ENCODE results near the gene MCM5.
"Not testable (repeated sequence)": the region's sequence is repeated elsewhere in the genome, so short reads cannot be mapped to it uniquely, and the experiment has no call there.

MCM5 gene

DNA sequence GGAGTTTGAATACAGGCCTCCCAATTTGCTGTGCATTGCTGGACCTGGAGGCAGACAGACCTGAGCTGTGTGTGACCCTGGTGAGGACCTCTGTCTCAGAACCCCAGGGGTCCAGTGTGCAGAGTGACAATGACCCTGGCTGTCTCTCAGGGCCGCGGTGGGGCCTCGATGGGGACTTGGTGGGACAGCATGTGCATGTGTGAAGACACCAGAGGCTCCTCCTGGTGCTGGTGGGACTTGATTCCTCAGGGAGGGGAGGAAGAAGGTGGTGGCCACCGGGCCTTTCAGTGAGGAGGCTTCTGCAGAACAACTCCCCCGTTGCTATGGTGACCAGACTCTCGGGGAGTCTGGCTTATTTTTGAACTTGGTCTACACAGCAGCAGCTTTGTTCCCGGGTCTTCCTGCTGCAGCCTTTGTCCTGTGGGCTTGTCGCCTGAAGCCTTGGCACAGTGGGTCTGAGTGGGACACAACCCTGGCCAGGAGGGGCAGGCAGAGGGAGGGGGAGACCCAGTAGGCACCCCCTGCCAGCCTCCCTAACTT lies 35.3 kb downstream of the MCM5 start:
- DNase-seq = no peak

DNA sequence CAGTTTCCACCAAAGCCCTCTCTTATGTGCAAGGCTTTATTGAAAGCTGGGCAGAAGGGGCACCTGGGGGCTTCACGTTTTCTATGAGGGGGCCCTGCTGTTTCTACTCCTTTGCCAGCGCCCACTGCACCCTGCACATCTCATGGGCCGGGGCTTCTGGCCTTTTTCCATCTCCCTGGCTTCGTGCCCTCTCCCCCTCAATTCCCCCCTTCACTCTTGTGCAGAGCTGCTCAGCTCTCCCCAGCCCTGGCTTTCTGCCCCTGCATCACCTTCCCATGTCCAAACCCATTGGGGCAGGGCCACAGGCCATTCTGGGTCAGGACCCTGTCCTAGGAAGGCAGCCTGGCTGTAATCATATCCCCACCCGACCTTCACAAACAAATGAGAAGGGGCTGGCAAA lies 36.5 kb downstream of the MCM5 start:
- DNase-seq = no peak

DNA sequence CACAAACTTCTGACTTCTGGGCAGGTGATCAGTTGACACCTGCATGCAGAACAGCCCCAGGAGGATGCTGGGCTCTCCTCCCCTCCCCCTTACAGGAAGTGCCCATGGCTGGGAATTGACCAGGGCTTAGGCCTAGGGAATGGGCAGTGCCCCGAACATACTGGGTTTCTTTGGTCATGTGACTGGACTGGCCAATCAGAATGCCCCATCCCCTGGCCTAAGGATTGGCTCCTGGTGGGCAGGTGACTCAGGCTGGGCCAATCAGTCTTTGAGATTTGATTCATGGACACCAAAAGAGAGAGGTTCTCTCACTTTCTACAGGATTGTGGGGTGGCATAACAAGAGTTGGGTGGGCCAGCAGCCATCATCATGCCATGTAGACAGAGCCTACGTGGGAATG lies 37.1 kb downstream of the MCM5 start:
- peak; percentile 53 for DNase-seq

DNA sequence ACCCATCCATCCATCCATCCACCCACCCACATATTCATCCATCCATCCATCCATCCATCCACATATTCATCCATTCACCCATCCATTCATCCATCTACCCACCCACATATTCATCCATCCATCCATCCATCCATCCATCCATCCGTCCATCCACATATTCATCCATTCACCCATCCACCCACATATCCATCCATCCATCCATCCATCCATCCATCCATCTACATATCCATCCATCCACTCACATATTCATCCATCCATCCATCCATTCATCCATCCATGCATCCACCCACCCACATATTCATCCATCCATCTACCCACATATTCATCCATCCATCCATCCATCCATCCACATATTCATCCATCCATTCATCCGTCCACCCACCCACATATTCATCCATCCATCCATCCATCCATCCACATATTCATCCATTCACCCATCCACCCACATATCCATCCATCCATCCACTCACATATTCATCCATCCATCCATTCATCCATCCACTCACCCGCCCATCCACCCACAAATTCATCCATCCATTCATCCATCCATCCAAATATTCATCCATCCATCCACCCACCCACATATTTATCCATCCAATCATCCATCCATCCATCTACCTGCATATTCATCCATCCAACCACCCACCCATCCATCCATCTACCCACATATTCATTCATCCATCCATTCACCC lies 38.9 kb downstream of the MCM5 start:
- DNase-seq = not testable (repeated sequence)

DNA sequence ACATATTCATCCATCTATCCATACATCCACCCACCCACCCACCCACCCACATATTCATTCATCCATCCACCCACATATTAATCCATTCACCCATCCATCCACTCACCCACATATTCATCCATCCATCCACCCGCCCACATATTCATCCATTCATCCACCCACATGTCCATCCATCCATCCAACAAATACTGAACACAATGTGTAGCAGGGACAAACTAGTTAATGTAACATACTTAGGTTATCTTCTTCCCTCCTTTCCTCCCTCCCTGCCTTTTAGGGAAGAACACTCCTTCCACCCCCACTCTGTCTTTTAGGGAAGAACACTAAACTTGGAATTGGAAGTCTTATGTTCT lies 39.4 kb downstream of the MCM5 start:
- no peak for DNase-seq

DNA sequence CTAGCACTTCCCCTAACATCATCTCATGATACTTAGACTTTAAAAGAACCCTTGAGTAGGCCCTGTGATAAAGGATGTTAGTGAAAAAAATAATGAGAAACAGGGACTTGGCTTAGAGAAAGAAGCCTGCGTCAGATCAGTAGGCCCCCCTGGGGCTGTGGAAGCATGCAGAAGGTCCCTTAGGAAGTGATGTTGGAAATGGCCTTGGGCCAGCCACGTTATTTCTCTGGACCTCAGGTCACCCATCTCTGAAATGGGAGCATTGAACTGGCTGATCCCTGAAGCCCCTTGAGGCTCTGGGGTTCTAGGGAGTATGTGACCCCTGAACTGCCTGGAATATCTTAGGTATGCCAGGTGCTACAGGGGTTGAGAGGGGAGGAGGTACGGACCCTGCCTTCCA lies 40.2 kb downstream of the MCM5 start:
- DNase-seq = no peak

DNA sequence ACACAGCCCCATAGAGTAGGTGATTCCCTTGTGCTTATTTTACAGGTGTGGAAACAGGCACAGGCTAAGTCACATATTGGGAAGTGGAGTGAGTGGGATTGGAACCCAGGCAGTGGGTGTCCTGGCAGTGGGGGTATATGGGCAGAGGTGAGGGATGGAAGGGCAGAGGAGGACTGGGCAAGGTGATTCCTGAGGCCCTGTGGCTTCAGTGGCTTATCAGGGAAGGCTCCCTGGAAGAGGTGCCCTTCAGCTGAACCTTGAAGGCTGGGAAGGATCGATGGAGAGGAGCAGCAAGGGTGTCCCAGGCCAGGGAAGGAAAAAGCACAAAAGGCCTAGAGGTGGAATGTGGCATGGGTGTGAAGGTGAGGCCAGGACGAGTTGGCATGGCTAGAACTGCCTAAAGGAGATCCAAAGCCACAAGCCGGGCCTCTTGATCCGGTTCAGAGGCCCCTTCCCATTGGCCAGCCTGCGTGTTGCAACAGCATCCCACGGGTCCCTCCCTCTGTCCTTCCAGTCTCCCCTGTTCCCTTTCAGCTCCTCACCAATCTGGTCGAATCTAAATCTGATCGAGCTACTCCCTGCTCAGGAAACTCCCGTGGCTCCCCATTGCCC lies 41.7 kb downstream of the MCM5 start:
- DNase-seq = no peak

DNA sequence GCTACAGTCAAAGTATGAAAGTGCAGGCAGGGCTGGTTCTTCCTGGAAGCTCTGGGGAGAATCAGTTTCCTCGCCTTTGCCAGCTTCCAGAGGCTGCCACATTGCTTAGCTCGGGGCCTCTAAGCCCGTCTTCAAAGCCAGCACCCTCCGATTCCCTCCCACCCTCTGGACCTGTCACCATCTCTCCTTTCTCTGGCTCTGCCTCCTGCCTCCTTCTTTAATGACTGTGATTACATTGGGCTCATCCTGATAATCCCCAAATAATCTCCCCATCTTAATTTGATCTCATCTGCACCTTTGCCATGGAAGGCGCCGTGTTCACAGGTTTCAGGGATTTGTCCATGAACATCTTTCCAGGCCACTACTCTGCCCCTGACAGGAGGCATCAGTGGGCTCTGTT lies 42.5 kb downstream of the MCM5 start:
- no peak for DNase-seq

DNA sequence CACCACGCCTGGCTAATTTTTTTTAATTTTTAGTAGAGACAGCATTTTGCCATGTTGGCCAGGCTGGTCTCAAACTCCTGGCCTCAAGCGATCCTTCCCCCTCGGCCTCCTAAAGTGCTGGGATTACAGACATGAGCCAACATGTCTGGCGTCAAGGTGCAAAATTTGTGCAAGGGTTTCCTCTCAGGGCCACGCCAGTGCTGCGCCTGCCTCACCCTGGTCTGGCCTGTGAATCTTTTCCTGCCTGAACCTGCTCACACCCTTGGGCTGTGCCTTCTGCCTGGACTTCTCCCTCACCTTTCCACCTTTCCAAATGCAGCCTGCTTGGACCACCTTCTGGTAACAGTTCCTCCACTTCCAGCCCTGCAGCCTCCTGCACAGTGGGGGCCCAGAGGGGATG lies 43.4 kb downstream of the MCM5 start:
- DNase-seq = no peak

DNA sequence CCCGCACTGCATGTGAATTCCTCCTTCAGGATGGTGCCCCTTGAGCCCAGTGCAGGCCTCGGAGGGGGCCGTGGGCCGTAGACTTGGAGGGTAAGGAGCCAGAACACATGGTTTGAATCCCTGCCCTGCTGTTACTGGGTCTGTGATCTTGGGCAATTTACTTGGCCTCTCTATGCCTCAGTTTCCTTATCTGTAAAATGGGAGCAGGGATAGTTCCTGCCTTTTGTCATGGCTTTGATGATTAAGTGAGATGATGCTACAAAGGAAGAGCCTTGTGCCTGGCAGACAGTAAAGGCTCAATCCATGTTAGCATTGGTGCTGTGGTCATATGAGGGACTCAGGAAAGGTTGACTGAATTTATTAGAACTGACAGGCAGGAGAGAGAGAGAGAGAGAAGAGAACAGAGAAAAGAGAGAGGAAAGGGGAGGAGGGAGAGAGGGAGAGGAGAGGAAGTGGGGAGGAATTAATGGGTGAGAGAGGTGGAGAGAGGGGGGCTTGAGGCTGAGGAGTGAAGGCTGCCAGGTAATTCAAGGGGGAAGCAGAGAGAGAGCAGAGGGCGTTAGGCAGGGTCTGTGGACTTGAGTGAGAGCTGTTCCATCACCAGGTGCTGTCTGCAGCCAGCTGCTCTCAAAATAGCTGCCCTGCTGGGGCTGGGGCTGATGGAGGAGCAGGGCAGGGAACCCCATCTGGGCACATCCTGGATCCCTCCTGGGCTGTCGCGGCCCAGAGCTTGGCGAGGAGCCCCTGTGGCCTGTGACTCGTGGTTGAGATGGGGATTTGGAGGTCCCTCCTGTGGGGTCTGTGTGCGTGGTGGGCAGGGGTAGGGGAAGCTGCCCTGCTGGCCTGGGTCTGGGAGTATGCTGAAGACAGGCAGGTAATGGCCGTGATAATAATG lies 44.1 kb downstream of the MCM5 start:
- DNase-seq = no peak

DNA sequence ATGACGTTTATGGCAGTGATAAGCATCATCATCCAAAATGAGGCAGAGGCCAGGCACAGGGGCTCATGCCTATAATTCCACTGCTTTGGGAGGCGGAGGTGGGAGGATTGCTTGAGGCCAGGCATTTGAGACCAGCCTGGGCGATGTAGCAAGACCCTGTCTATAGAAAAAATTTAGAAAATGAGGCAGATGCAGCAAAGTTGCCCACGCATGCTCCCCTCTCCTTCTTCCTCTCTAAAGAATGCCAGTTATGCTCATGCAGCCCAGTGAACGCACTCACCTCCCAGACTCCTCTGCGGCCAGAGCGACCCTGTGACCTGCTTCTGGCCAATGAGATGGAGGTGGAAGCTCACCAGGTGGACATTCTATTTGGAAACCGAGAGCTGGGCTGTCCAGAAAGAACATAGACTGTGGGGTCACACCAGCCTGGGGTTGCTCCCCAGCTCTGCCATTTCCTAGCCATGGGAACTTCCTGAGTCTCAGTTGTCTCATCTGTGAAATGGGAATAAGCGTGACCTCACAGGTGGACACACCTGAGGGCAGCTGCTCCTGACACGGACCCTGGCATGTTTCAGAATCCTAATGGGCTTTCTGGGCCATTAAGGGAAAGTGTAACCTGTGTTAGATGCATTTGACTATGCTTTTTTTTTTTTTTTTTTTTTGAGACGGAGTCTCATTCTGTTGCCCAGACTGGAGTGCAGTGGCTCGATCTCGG lies 44.9 kb downstream of the MCM5 start:
- no peak for DNase-seq

DNA sequence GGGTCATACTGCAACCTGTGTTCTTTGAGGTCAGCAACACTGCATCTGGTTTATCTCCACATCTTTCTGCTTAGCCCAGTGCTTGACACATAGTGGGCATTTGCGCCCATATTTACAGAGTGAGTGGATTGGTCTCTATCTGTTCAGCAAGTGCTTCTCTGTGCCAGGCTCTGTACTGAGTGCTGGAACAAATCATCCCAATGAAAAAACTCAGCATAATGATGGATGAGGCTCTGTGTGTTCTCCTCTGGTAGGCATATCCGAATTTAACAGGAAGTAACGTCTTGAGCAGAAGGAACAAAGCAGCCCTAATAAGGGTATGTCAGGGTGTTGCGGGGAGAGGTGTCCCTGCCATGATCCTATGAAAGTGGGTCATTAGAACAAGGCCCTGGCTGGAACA lies 46.0 kb downstream of the MCM5 start:
- no peak for DNase-seq

DNA sequence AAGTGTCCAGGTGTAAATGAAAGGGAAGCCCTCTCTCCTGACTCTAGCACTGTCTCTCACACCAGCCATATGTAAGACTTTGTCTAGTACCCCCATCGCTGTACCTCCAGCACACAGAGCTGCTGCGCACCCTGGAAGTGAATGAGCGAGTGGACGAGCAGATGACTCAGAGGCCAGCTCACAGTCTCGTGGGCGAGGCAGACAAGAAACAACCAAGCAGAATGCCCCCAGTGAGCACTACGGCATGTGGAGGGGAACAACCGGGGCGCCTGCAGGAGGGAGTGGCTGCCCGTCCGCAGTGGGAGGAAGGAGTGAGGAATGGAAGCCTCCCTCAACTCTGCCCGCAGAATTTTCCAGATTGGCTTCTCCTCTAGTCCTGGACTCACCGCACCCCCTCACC lies 46.4 kb downstream of the MCM5 start:
- no peak for DNase-seq

DNA sequence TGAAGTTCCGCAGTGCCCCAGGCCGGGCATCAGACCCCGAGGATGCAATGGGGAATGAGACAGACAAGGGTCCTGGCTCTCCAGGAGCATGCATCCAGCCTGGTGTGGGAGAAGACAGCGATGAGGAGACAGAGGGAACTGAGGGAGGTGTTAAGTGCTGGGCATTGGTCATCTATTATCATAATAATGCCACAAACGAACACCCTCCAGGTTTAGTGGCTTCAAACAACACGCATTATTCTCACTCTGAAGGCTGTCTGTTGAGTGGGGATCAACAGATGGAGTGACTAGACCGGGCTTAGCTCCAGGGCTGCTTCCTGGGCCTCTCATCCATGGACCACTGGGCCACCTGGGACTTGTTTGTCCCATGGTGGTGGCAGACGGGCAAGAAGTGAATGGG lies 48.6 kb downstream of the MCM5 start:
- no peak for DNase-seq

DNA sequence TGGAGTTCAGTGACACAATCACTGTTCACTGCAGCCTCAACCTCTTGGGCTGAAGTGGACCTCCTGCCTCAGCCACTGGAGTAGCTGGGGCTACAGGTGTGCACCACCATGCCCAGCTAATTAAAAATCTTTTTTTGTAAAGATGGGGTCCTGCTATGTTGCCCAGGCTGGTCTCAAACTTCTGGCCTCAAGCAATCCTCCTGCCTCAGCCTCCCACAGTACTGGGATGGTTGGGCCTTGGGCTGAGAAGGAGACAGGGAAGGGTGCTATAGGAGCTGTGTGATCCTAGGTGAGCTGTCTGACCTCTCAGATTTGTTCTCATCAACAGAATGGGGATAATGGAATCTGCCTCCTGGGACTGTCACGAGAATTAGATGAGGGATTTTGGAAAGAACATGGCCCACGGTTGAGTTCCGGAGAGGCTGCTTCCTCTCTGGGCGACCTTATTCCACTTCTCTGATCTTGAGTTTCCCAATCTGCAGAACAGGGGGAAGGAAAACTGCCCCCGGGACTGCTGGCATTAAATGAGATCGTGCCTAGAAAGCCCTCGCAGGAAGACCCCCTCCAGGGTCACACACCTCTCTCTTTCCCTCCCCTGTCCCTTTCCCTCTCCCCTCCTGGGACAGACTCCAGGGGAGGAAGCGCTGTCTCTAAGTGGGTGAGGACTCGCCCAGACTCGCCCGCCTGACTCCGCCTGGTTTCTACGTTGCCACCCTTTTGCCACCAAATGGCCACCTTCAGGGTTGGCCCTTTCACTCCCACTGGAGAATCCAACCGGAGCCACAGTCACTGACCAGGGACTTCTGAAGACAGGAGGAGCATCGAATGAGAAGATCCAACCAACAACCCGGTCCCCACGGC lies 50.1 kb downstream of the MCM5 start:
- DNase-seq = no peak

DNA sequence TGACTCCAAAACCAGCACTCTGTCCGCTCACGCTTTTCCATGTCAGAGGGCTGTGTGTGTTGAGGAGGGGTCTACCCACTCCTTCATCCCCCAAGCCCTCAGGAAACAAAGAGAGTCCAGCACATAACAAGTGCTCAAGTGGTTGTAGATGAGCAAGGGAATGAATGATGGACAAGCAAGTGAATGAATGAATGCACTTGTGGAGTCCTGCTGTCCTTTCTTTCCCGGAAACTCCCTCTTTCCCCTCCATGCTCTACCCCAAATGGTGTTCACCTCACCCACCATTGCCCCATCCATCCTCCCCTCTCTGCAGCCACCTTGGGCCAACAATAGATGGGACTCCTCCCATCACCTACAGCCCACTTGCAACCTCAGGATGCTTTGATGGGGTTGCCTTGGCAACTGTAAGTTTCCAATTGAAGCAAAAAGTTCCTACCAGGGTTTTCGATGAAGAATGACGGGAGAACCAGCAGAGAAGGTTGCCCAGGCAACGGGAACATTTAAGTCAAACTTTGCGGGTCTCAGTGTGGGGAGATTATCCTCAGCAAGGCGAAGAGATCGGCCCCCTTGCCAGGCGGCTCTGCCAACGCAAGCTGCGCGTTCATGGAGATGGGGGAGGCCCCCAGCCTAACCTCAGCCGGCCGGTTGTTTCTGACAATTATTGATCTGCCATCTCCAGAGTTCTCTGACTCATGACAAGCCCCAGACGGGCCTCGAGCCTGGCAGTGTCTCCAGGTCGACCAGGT lies 51.1 kb downstream of the MCM5 start:
- no peak for DNase-seq

DNA sequence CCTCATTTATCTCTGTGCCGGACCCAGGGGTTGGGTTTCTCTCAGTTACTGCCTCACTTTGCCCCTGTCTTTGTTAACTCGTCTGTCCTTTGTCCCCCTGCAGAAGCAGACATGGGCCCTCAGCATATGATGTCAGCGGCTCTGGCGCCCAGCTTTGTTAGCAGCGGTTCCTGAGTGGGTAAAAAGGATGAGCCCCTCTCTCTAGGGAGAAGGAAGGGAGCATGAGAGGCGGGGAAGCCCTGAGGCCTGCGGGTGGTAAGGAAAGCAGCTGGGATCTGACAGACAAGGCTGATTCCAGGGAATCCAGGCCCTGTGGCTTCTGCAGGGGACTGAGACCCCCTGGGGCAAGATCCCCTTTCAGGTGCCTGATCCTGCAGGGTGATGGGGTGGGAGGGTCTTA lies 51.7 kb downstream of the MCM5 start:
- no peak for DNase-seq

DNA sequence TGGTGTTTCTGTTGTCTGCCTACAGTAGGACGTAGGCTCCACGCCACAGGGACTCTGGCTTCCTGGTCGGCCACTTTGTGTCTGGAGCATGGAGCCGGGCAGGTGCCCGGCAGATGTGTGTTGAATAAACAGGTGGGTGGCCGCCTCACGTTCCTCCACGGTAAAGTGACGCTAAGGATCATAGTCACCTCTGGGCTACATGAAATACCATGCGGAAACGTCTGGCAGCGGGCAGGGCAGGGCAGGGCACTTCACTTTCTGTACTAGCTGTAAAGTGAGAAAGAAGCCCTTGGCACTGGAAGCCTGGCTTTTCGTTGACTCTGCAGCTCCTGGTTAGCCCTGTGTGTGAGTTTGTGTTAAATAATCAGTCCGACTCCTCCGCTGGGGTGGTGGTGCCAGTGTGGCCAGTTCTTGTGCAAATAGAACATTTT lies 52.4 kb downstream of the MCM5 start:
- DNase-seq = no peak

DNA sequence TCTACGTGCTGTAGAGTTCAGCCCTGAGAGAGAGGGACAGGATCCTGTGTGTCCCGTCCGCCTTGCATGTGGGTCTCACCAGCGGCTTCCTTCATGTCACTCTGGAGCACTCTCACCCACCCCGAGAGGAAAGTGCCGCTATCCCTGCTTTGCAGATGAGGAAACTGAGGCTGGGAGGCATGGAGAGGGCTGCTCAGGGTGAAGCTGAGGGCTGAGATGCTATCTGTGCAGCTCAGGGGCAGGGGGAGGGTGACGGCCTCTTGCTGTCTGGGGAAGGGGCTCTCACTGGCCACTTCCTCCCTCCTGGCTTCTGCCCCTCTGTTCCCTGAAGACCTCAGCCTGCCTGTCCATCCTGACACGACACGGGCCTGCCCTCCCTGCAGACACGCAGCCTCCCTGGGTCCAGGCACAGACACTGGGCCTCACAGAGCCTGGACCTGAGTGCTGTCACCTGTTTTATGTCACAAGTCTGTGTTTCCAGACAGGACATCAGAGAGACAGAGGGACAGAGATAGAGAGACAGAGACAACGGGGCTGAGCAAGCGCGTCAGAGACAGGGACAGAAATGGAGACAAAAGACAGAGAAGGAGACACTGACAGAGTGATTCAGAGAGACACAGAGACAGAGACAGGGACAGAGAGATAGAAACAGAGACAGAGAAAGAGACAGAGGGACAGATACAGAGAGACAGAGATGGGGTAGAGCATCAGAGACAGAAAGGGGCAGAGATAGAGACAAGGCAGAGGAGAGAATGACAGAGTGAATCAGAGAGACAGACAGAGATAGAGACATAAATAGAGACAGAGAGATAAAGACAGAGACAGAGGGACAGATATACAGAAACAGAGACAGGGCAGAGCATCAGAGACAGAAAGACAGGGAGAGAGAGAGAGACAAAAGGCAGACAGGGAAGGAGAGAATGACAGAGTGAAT lies 53.1 kb downstream of the MCM5 start:
- DNase-seq = no peak

DNA sequence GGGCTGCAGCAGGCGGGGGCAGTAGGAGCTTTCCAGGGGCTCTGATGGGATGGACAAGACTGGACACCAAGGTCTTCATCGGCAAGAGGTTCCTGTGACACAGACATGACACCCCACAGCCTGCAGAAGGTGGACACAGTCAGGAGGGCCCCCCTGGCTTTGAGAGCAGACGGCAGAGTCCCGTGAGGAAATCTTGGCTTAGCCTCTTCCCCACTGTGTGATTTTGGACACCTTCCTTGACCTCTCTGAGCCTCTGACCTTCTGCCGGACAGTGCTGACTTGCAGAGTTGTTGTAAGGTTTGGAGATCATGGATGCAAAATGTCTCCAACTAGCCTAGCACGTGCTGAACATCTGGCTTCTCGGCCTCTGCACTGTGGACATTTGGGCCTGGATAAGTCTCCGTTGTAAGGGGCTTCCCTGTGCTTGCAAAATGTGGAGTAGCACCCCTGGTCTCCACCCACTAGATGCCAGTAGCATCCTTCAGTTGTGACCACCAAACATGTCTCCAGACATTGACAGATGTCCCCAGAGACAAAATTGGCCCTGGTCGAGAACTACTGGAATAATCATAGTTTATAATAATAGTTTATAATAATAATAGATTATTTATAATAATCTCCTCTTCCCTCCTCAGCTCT lies 54.6 kb downstream of the MCM5 start:
- no peak for DNase-seq

Data from activated CD4-positive, alpha-beta T cell treated with anti-CD3 and anti-CD28 coated beads, Interleukin-2, Interleukin-6, amounts not matched to agents 100 ng/mL and 50 ng/mL, durations not matched to agents 16 hours and 8 hours (primary cell).